ENCODE measurements around the gene FCN1.

The FCN1 gene

DNA sequence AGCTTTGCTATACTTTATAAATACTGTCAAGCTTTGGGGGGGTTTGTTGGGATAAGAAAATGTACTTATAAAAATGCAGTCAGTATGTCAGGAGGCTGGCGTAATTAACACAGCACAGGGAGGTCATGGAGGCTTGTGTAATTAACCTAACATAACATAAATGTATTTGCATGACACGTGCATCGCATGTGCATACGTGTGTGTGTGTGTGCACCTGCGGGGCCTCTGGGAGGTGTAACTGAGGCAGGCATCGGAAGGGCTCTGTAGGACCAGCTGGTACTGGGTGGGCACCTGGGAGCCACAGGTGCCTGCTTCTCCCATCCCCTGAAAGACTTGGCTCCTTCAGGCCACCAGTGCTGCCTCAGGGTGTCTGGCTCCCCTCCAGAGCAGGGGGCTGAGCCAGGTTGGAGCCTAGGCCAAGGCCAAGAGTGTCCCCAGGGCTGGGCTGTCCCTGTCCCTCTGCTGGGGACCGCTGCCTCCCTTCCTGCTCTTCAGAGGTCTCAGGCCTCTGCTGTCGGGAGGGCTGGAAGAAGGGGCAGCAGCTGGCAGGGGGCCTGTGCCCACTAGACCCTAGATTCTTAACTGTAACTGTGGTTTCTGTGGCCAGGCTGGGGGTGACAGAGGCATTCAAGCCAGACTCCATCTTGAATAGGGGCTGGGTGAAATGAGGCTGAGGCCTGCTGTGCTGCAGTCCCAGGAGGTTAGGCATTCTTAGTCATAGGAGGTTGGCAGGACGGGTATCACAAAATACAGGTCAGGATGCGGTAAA lies 28.1 kb downstream of the FCN1 start:
- TF ChIP-seq, protein P1, sequence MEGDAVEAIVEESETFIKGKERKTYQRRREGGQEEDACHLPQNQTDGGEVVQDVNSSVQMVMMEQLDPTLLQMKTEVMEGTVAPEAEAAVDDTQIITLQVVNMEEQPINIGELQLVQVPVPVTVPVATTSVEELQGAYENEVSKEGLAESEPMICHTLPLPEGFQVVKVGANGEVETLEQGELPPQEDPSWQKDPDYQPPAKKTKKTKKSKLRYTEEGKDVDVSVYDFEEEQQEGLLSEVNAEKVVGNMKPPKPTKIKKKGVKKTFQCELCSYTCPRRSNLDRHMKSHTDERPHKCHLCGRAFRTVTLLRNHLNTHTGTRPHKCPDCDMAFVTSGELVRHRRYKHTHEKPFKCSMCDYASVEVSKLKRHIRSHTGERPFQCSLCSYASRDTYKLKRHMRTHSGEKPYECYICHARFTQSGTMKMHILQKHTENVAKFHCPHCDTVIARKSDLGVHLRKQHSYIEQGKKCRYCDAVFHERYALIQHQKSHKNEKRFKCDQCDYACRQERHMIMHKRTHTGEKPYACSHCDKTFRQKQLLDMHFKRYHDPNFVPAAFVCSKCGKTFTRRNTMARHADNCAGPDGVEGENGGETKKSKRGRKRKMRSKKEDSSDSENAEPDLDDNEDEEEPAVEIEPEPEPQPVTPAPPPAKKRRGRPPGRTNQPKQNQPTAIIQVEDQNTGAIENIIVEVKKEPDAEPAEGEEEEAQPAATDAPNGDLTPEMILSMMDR (IDR thresholded peaks at IDR 0.05; ENCODE audit: extremely low read depth, missing control alignments): no peak
- DNase-seq (ENCODE audit: low spot score): no peak

DNA sequence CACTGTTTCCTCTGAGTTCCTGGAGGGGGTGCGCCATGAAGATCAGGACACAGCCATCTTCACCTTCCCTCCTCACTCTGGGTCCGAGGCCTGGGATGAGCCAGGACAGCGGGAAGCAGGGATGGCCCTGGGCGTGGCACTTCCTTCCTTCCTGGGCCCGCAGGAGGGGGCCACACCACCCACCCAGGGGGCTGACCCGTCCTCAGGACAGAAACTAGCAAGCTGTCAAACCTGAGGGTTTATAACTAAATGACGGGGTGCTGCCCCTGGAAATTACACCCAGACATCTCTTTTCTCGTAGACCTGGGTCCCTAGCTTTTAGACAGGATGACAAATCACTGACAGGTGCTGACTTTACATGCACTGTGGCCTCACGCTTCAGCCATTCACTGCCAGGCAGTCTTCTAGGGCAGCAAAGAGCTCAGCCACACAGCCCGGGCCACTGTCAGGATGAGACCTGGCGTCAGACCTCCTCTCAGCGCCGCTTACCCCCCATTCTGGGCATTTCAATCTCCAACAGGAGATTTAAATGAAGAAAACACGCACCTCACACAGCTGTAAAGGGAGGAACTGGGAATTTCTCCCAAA lies 29.0 kb downstream of the FCN1 start:
- TF ChIP-seq, protein P1 (IDR thresholded peaks at IDR 0.05; ENCODE audit: extremely low read depth, missing control alignments): no peak
- DNase-seq (ENCODE audit: low spot score): no peak

DNA sequence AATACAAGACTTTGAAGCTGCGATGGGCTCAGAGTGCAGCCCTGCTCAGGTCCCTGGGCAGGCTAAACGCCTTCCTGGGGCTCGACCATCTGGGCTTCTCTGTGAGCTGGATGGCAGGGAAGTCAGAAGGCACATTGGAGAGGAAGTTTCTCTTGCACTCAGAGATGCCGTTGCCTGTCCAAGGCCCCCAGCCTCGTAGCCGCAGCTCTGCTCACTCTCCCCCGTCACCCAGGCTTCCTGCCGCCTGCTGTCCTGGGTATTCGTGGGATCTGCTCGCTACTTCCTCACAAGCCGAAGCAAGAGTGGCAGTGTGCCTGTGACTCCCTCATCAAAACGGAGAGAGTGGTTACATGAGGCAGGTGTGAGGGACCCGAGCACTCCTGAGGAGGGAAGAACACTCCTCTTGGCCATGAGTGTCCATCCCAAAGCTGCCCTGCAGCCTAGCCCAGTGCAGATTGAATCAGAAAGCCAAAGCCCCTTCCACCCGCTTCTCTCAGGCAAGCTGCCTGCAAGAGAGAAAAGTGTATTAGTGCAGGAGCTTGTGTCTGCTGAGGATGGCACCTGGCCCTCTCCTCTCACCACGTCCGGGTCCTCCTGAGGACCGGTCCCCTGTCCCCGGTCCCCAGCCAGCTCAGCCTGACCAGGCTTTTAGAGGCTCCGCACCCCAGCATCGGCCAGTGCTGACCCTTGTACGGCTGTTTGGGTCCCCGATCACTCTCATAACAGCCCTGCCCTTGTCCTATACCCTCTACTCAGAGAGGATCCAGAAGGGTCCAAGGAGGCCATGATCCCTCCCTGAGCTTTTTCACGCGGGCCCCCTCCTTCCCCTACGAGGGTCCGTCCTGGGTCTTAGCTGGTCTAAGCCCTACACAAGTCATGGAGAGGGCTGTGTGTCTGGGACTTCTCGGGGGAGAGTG lies 29.8 kb downstream of the FCN1 start:
- TF ChIP-seq, protein P1 (IDR thresholded peaks at IDR 0.05; ENCODE audit: extremely low read depth, missing control alignments): no peak
- no peak for DNase-seq (ENCODE audit: low spot score)

DNA sequence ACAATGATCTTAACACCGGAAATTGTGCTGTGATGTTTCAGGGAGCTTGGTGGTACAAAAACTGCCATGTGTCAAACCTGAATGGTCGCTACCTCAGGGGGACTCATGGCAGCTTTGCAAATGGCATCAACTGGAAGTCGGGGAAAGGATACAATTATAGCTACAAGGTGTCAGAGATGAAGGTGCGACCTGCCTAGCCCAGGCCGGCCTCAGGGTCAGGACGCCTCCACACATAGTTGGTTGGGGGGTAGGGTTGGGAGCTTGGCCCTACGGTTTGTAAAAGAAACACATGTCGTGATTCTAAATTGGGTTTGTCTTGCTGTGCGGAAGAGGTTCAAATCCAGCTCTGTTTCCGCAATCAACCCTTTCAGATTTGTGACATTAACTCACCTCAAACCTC lies 30.5 kb downstream of the FCN1 start:
- no peak for DNase-seq (ENCODE audit: low spot score)
- TF ChIP-seq, protein P1 (IDR thresholded peaks at IDR 0.05; ENCODE audit: extremely low read depth, missing control alignments): no peak

DNA sequence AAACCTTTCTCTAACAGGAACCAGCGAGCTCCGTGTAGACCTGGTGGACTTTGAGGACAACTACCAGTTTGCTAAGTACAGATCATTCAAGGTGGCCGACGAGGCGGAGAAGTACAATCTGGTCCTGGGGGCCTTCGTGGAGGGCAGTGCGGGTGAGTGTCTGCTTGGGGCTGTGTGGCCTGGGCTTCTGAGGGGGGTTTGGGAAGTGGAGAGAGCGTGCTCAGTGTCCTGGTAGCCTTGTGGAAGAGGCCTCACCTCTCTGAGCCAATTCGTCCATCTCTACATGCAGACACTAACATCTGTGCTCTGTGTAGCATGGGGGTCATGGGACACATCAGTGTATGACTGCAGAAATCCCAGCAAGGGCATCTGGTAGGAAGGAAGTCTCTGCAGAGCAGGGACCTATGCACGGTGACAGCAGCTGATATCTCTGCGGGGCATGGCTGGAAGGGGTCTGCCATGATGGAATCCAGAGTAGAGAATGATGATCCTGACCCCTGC lies 31.2 kb downstream of the FCN1 start:
- no peak for DNase-seq (ENCODE audit: low spot score)
- TF ChIP-seq, protein P1 (IDR thresholded peaks at IDR 0.05; ENCODE audit: extremely low read depth, missing control alignments): no peak

DNA sequence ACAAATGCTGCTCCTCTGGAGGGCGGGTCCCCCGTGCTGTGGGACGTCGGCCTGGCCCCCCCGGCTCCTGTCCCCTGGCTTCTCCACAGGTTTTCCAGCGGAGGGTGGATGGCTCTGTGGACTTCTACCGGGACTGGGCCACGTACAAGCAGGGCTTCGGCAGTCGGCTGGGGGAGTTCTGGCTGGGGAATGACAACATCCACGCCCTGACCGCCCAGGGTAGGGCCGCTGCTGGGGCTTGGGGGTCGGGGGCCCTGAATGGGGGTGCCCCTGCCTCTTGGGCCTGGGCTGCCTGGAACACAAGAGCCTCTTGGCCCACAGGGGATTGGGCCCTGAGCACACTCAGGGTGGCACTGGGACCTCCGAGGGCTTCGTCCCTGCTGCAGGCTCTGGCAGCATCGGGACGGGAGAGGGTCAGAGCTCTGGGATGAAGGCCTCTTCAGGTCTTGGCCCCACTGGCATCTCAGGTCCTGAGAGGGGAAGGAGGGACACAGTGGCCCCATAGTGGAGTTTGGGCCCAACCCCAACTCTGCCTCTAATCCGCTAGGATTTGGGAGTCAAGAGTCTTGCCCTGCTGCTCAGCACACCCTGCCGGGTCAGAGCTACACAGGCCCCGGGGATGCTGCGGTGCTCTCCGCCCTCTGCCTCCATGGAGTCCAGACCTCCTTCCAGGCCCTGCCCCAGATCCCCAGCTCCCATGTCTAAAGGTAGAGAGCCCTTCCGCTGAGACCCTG lies 31.9 kb downstream of the FCN1 start:
- TF ChIP-seq, protein P1 (IDR thresholded peaks at IDR 0.05; ENCODE audit: extremely low read depth, missing control alignments): no peak
- no peak for DNase-seq (ENCODE audit: low spot score)
